Ascending aorta (tissue), 2 donors: ENCODE measurements around the gene FILIP1L. TPM values are rescaled to one million over a fixed set of nuclear protein-coding genes. Genes with fewer than 3 reads are reported as not detected.
A peak's percentile ranks its signal among the peaks of the same experiment; 100 is the strongest.

Experiments
- DNase-seq, 2 donors: peaks; one replicate each; pipeline ENCODE4 v3.0.0-alpha.2; 2019; ENCODE audit warnings: low spot score in 2 of 2
- H3K27ac ChIP-seq, 2 donors: fragments of 200-600 bp; sonication (generic); one replicate each; pipeline ENCODE4 v1.5.1; 2016 to 2017; ENCODE audit warnings: mild to moderate bottlenecking in 1 of 2
- H3K27me3 ChIP-seq: fragments of 200-600 bp; sonication (generic); one replicate; pipeline ENCODE4 v1.5.1; 2017
- H3K36me3 ChIP-seq, 2 donors: fragments of 200-600 bp; sonication (generic); one replicate each; pipeline ENCODE4 v1.5.1; 2016
- H3K4me1 ChIP-seq, 2 donors: fragments of 200-600 bp; sonication (generic); one replicate each; pipeline ENCODE4 v1.5.1; 2016 to 2017; ENCODE audit warnings: mild to moderate bottlenecking in 1 of 2
- H3K4me3 ChIP-seq, 2 donors: fragments of 200-600 bp; sonication (generic); one replicate each; pipeline ENCODE4 v1.5.1; 2016 to 2017; ENCODE audit warnings: mild to moderate bottlenecking in 1 of 2
- H3K9me3 ChIP-seq, 2 donors: fragments of 200-600 bp; sonication (generic); one replicate each; pipeline ENCODE4 v1.5.1; 2016
- CTCF ChIP-seq, 3 experiments: fragments of 200-600 bp in 2 of 3; fragments of 450-650 bp in 1 of 3; sonication (generic) in 2 of 3; IDR thresholded peaks; one replicate each; pipeline ENCODE4 v1.5.1; 2016 to 2019; ENCODE audit warnings: antibody characterized with exemption in 3 of 3, mild to moderate bottlenecking in 1 of 3, moderate library complexity in 1 of 3
- intact Hi-C: fragments of 100-400 bp; cut with DNase I; formaldehyde crosslinking; loops from one replicate; pipeline ENCODE4 v1.15.1; 2023
- total RNA-seq: library from RNA; depleted of rRNA; stranded (reverse); fragments of >200 nt; gene quantifications from one replicate; pipeline ENCODE4 v1.1.0, GENCODE V29; 2016

The FILIP1L gene
- total RNA-seq, 1 donor from 2014 or later: 106 TPM

- TF ChIP-seq CTCF (IDR thresholded peaks at IDR 0.05): no peak
- DNase-seq: no peak
- H3K4me1 ChIP-seq: peaks cover 0 to 36% of the 10 kb centered on the region in 2 donors
- no peak overlapping the region for H3K4me3 ChIP-seq
- intact Hi-C loops: no loop called here
- H3K27me3 ChIP-seq: no peaks in the 10 kb centered on the region
- peak overlapping the region in 1 of 2 donors; percentile 56 for H3K27ac ChIP-seq
- no peaks in the 10 kb centered on the region for H3K9me3 ChIP-seq
- H3K36me3 ChIP-seq: no peaks in the 10 kb centered on the region
Observed at GRCh38 chr3:100084100-100084806, 30.0 kb downstream of the FILIP1L start.

- TF ChIP-seq CTCF (IDR thresholded peaks at IDR 0.05): no peak
- H3K27me3 ChIP-seq: no peaks in the 10 kb centered on the region
- no peaks in the 10 kb centered on the region for H3K36me3 ChIP-seq
- peaks cover 0 to 29% of the 10 kb centered on the region in 2 donors for H3K4me1 ChIP-seq
- intact Hi-C loops: no loop called here
- no peak for DNase-seq
- H3K4me3 ChIP-seq: no peak overlapping the region
- H3K27ac ChIP-seq: peak overlapping the region in 1 of 2 donors; percentile 78
- no peaks in the 10 kb centered on the region for H3K9me3 ChIP-seq
Observed at GRCh38 chr3:100083209-100083608, 31.1 kb downstream of the FILIP1L start.

- Histone ChIP-seq H3K4me1 (peaks cover 0 to 29% of the 10 kb centered on the region in 2 donors), H3K9me3 (no peaks in the 10 kb centered on the region), H3K36me3 (no peaks in the 10 kb centered on the region), H3K27me3 (no peaks in the 10 kb centered on the region), H3K27ac (peak overlapping the region; percentile 78 to 84), H3K4me3 (no peak overlapping the region)
- intact Hi-C loops: no loop called here
- no peak for DNase-seq
- TF ChIP-seq CTCF (IDR thresholded peaks at IDR 0.05): no peak
Observed at GRCh38 chr3:100082714-100083113, 31.6 kb downstream of the FILIP1L start.

- H3K9me3 ChIP-seq: no peaks in the 10 kb centered on the region
- no peak for DNase-seq
- TF ChIP-seq CTCF (IDR thresholded peaks at IDR 0.05): no peak
- no peaks in the 10 kb centered on the region for H3K27me3 ChIP-seq
- intact Hi-C loops: no loop called here
- H3K36me3 ChIP-seq: no peaks in the 10 kb centered on the region
- H3K27ac ChIP-seq: peak overlapping the region; percentile 78 to 84
- H3K4me1 ChIP-seq: peaks cover 0 to 33% of the 10 kb centered on the region in 2 donors
- no peak overlapping the region for H3K4me3 ChIP-seq
Observed at GRCh38 chr3:100081986-100082692, 32.2 kb downstream of the FILIP1L start.

GRCh38 chr3:100081311-100081710 lies 33.0 kb downstream of the FILIP1L start:
- Histone ChIP-seq H3K27me3 (no peaks in the 10 kb centered on the region), H3K27ac (peak overlapping the region; percentile 78 to 84), H3K9me3 (no peaks in the 10 kb centered on the region), H3K4me1 (peaks cover 0 to 34% of the 10 kb centered on the region in 2 donors), H3K36me3 (no peaks in the 10 kb centered on the region), H3K4me3 (no peak overlapping the region)
- intact Hi-C loops: no loop called here
- no peak for TF ChIP-seq CTCF (IDR thresholded peaks at IDR 0.05)
- no peak for DNase-seq
